Esophagus squamous epithelium (tissue), 5 donors: Measurements from ENCODE around the gene CENPO. TPM values are rescaled to one million over a fixed set of nuclear protein-coding genes. Genes with fewer than 3 reads are reported as not detected.

Experiments used
- DNase-seq: peaks from one replicate; lab custom pipeline; 2025; lab: John Stamatoyannopoulos, UW
- H3K27ac ChIP-seq, 4 donors: fragments of 200-600 bp; sonication (generic); one replicate each; pipeline ENCODE4 v1.5.1; 2016 to 2019; ENCODE audit warnings: mild to moderate bottlenecking in 1 of 4
- H3K27me3 ChIP-seq, 4 donors: fragments of 200-600 bp; sonication (generic); 1 replicate in 3 of 4; 2 replicates in 1 of 4; pipeline versions ENCODE4 v1.5.1 to v1.6.0; 2017 to 2021; ENCODE audit warnings: antibody characterized with exemption in 1 of 4
- H3K36me3 ChIP-seq, 3 donors: fragments of 200-600 bp; sonication (generic); one replicate each; pipeline ENCODE4 v1.5.1; 2016 to 2019
- H3K4me1 ChIP-seq, 3 donors: fragments of 200-600 bp; sonication (generic); one replicate each; pipeline ENCODE4 v1.5.1; 2017 to 2019
- H3K4me3 ChIP-seq, 4 donors: fragments of 200-600 bp; sonication (generic); 1 replicate in 3 of 4; 2 replicates in 1 of 4; pipeline ENCODE4 v1.5.1; 2016 to 2019; ENCODE audit warnings: mild to moderate bottlenecking in 2 of 4, moderate library complexity in 1 of 4
- H3K9me3 ChIP-seq, 3 donors: fragments of 200-600 bp; sonication (generic); one replicate each; pipeline ENCODE4 v1.5.1; 2016 to 2019
- POLR2A ChIP-seq, 4 donors: fragments of 450-650 bp; IDR thresholded peaks; one replicate each; pipeline ENCODE4 v1.6.1; 2017; ENCODE audit warnings: antibody characterized with exemption in 4 of 4, mild to moderate bottlenecking in 4 of 4, moderate library complexity in 3 of 4
- whole genome bisulfite sequencing, 2 donors: methylation state at CpG; one replicate each; pipeline ENCODE4 v1.1.5; 2018; 5-methylcytosine and 5-hydroxymethylcytosine counted together
- intact Hi-C: fragments of 100-400 bp; cut with DNase I; formaldehyde crosslinking; loops from one replicate; pipeline ENCODE4 v1.15.0; 2022
- total RNA-seq, 4 donors: library from RNA; depleted of rRNA; stranded (reverse); fragments of >200 nt; gene quantifications; one replicate each; pipeline ENCODE4 v1.1.0, GENCODE V29; 2016
- TF ChIP-seq, protein P1 (sequence below), 6 experiments: fragments of 450-650 bp in 4 of 6; fragments of 200-600 bp in 2 of 6; sonication (generic) in 2 of 6; IDR thresholded peaks; one replicate each; pipeline ENCODE4 v1.5.1; 2016 to 2019; ENCODE audit warnings: antibody characterized with exemption in 6 of 6, mild to moderate bottlenecking in 4 of 6, moderate library complexity in 4 of 6
- donor health status: DM: yes; HTN: yes; CAD: no.

Gene CENPO
- total RNA-seq, 4 donors from 2014 or later: 3.5 to 12.2 (median 6.4) TPM

DNA sequence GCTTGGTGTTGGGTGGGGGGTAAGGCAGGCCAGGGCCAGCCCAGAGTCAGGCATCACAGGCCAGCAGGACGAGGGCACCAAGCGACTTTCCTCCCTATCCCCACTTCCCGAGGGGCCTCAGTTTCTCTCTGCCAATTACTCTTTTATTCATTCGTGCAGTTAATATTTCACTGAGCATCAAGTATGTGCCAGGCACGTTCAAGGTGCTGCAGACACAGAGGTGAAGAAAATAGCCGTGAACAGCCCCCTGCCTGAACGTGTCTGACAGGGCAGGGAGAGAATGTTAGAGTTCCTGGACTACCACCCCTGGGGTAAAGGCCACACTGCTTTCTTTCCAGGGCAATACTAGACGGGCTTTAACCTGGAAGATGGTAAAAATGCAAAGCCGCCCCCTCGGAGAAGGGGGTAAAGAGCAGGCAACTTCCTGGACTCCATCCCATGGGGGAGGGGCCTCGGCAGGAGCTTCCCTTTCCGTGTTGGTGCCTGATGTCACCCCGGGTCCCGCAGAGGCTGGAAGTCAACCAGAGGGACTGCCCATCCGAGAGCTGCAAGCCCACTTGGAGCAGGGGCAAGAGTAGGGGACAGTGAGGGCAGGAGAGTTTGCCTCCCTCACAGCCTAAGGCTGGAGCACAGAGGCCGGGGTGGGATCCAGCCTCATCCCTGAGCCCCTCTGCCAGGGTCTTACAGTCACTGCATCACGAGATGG lies 47.1 kb downstream of the CENPO start:
- Histone ChIP-seq H3K27me3 (no peaks in the 10 kb centered on the region), H3K4me3 (no peak overlapping the region), H3K27ac (no peak overlapping the region), H3K4me1 (no peaks in the 10 kb centered on the region), H3K36me3 (peaks cover 0 to 75% (median 0%) of the 10 kb centered on the region in 3 donors), H3K9me3 (no peaks in the 10 kb centered on the region)
- TF ChIP-seq, protein P1, sequence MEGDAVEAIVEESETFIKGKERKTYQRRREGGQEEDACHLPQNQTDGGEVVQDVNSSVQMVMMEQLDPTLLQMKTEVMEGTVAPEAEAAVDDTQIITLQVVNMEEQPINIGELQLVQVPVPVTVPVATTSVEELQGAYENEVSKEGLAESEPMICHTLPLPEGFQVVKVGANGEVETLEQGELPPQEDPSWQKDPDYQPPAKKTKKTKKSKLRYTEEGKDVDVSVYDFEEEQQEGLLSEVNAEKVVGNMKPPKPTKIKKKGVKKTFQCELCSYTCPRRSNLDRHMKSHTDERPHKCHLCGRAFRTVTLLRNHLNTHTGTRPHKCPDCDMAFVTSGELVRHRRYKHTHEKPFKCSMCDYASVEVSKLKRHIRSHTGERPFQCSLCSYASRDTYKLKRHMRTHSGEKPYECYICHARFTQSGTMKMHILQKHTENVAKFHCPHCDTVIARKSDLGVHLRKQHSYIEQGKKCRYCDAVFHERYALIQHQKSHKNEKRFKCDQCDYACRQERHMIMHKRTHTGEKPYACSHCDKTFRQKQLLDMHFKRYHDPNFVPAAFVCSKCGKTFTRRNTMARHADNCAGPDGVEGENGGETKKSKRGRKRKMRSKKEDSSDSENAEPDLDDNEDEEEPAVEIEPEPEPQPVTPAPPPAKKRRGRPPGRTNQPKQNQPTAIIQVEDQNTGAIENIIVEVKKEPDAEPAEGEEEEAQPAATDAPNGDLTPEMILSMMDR (IDR thresholded peaks at IDR 0.05): no peak
- TF ChIP-seq POLR2A (IDR thresholded peaks at IDR 0.05): no peak
- DNase-seq: no peak
- WGBS, 2 donors: 79 to 89% methylated on average over 10 to 13 of the region's 17 CpGs
- intact Hi-C loops: no loop called here

DNA sequence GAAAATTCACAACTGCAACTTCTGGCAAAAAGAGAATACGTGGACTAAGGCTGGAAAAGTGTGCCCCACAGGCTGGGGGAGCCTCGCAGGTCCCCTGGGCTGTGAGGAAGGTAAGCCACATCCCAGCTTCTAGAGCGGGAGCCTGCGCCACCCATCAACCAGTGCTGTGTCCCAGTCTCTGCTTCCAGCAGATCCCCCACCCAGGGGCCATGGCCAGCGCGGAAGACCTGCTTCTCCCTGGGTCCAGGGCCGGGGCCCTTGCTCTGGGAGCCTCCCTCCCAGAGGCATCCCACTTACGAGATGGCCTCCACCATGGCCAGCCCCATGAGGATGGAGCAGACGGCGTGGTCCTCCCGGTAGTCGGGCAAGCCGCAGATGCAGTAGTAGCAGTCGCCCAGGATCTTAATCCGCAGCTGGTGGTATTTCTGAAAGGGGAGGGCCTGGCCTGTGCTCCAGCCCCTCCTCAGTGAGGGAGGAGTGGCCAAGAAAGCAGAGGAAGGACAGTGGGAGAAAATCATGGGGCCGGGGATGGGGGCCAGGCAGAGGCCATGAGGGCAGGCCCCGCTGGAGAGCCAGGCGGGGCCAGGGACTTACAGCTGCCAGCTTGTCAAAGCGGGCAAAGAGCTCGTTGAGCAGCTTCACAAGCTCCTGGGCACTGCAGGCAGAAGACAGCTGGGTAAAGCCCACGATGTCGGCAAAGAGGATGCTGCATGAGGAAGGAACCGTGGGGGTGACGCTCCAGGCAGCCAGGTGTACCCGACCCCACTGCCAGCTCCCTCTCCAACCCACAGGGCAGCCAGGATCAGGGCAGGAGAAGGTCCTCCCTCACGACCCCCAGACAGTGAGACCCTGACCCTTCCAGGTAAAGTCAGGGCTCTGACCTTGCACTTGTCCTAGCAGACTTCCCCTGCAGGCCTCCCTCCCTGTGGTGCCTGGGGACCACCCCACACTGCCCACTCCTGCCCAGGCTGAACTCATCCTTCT lies 48.0 kb downstream of the CENPO start:
- Histone ChIP-seq H3K4me3 (no peak overlapping the region), H3K9me3 (no peaks in the 10 kb centered on the region), H3K36me3 (peaks cover 0 to 67% (median 0%) of the 10 kb centered on the region in 3 donors), H3K27ac (no peak overlapping the region), H3K27me3 (no peaks in the 10 kb centered on the region), H3K4me1 (no peaks in the 10 kb centered on the region)
- TF ChIP-seq, protein P1 (IDR thresholded peaks at IDR 0.05): no peak
- TF ChIP-seq POLR2A (IDR thresholded peaks at IDR 0.05): no peak
- WGBS, 2 donors: 81 to 92% methylated on average over 3 to 9 of the region's 26 CpGs
- DNase-seq: no peak
- intact Hi-C loops: no loop called here

DNA sequence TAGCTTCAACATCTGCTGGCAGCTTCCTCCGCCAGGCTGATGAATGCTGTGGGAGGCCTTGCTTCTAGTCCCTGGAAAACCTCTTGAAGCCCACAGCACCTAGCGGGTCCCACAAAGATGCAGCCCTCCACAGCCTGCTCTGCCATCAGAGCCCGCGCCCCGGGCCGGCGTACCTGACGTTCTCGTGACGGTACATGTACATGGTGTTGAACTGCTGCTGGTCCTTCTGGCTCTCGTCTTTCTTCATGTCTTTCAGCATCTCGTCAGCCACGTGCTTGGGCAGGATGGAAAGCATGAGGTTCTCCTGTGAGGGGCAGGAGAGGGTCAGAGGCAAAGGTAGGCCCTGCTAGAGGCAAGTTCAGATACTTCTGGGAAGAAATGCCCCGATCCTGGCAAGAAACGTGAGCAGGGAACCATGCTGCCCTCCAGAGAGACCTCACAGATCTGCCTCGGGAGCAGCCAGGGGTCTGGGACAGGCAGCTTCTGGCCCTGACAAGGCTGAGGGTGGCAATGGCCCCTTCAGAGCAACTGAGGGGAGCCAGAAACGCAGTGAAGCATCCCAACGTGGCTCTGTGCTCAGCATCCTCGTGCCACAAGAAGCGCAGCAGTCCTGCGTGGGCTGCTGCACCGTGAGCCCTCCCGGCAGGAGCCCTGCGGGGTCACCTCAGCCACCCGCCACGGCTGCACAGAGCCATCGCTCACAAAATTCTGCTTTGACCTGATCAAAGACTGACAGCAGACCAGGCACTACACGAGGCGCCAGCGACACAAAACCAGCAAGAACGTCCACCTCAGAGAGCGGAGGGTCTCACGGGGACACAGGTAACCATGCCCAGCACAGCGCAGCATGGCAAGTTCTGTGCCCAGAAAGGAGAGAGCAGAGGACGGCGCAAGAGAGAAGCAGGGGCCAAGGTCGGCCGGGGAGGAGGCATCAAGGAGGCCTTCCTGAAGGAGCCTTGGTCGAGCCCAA lies 49.1 kb downstream of the CENPO start:
- no peak for DNase-seq
- Histone ChIP-seq H3K4me3 (no peak overlapping the region), H3K4me1 (no peaks in the 10 kb centered on the region), H3K9me3 (no peaks in the 10 kb centered on the region), H3K36me3 (peaks cover 0 to 57% (median 0%) of the 10 kb centered on the region in 3 donors), H3K27ac (no peak overlapping the region), H3K27me3 (no peaks in the 10 kb centered on the region)
- 95% methylated on average over 21 to 27 of the region's 39 CpGs for WGBS, 2 donors
- TF ChIP-seq POLR2A (IDR thresholded peaks at IDR 0.05): no peak
- TF ChIP-seq, protein P1 (IDR thresholded peaks at IDR 0.05): no peak
- intact Hi-C loops: no loop called here

DNA sequence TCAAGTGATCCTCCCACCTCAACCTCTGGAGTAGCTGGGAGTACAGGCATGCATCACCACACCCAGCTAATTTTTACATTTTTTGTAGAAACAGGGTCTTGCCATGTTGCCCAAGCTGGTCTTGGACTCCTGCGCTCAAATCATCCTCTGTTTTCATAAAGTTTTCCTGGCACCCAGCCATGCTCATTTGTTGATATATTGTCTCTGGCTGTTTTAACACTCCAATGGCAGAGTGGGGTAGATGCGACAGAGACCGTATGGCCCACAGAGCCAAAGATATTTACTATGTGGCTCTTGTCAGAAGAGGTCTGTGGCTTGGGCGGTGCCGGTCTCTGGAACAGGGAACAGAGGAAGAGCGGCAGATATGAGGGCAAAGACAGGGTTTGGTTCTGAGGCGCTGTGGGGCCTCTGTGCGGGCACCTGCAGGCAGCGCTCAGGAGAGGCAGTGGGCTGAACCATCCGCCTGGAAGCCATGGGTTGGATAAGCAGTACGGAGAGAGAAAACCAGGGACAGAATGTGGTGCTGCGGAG lies 50.2 kb downstream of the CENPO start:
- DNase-seq: no peak
- no peaks in the 10 kb centered on the region for H3K4me1 ChIP-seq
- no peaks in the 10 kb centered on the region for H3K27me3 ChIP-seq
- H3K4me3 ChIP-seq: no peak overlapping the region
- TF ChIP-seq POLR2A (IDR thresholded peaks at IDR 0.05): no peak
- TF ChIP-seq, protein P1 (IDR thresholded peaks at IDR 0.05): no peak
- intact Hi-C loops: no loop called here
- H3K9me3 ChIP-seq: no peaks in the 10 kb centered on the region
- 89 to 91% methylated on average over 12 of the region's 12 CpGs for WGBS, 2 donors
- no peak overlapping the region for H3K27ac ChIP-seq
- H3K36me3 ChIP-seq: peaks cover 0 to 47% (median 0%) of the 10 kb centered on the region in 3 donors
